Loucy (cell line): ENCODE measurements around the gene TP73.

Source experiments
- EZH2phosphoT487 ChIP-seq: fragments of 200-600 bp; IDR thresholded peaks from 2 replicates; pipeline ENCODE4 v1.6.1; 2018; ENCODE audit warnings: antibody characterized with exemption, mild to moderate bottlenecking, moderate library complexity, borderline replicate concordance
- TF ChIP-seq, protein P1 (sequence below): fragments of 200-600 bp; sonication (generic); conservative IDR thresholded peaks from 2 replicates; pipeline ENCODE4 v1.5.1; 2014; ENCODE audit warnings: mild to moderate bottlenecking, antibody characterized with exemption, low read length

DNA sequence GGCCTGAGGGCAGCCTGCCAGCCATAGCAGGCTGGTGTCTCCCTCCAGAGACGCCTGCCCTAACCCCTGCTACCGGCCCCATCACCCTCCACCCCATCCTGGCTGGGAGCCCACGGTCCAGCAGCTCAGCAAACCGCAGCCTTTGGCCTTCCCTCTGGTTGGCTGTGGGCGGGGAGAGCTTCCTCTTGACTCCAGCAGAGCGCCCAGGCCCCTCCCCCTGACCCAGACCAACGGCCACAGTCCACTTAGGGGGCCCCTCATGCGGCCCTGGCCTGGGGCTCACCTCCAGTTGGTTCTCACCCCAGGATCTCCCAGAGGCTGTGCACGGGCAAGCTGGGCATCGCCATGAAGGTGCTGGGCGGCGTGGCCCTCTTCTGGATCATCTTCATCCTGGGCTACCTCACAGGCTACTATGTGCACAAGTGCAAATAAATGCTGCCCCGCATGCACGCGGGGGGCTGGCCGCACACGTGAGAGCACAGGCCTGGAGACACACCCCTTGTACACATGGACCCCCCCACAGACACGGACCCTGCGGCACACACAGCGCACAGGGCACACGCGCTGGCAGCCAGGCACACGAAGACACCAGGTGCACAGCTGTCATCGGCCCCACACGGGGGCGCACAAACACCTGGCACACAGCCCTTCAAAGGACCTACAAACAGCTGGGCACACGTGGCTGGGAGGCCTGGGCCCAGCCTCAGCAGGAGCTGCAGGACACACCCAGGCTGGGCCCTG, 123.3 kb downstream of the TP73 start:
- TF ChIP-seq, protein P1, sequence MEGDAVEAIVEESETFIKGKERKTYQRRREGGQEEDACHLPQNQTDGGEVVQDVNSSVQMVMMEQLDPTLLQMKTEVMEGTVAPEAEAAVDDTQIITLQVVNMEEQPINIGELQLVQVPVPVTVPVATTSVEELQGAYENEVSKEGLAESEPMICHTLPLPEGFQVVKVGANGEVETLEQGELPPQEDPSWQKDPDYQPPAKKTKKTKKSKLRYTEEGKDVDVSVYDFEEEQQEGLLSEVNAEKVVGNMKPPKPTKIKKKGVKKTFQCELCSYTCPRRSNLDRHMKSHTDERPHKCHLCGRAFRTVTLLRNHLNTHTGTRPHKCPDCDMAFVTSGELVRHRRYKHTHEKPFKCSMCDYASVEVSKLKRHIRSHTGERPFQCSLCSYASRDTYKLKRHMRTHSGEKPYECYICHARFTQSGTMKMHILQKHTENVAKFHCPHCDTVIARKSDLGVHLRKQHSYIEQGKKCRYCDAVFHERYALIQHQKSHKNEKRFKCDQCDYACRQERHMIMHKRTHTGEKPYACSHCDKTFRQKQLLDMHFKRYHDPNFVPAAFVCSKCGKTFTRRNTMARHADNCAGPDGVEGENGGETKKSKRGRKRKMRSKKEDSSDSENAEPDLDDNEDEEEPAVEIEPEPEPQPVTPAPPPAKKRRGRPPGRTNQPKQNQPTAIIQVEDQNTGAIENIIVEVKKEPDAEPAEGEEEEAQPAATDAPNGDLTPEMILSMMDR = peak; percentile 62
- TF ChIP-seq EZH2phosphoT487 = no peak
